H1 (cell line): ENCODE results near the gene SEMA6A. TPM values are rescaled to one million over a fixed set of nuclear protein-coding genes. Genes with fewer than 3 reads are reported as not detected.

Source experiments
- CTCF ChIA-PET: fragments of 300-600 bp; sonication (Branson Sonifier 250); formaldehyde crosslinking; loops from one replicate; lab custom pipeline; 2021; ENCODE audit not compliant: partially characterized antibody; lab: Charles Lee
- POLR2A ChIA-PET: fragments of 300-600 bp; sonication (Branson Sonifier 250); formaldehyde crosslinking; loops from one replicate; lab custom pipeline; 2021; ENCODE audit warnings: inconsistent platforms; ENCODE audit not compliant: partially characterized antibody; lab: Charles Lee
- DNase-seq, 2 experiments: peaks; one replicate each; pipeline versions ENCODE4 v3.0.0 to v3.0.0-alpha.2; 2010 to 2022; ENCODE audit warnings: low spot score in 2 of 2, low read depth in 1 of 2, mixed read lengths in 1 of 2
- FAIRE-seq: peaks from 2 replicates; lab custom pipeline; 2011; peaks lifted over from hg19 to GRCh38; lab: Jason Lieb, UNC
- H2AFZ ChIP-seq: 2 replicates; pipeline ENCODE4 v1.8.1; 2012; ENCODE audit warnings: low read length, inconsistent platforms
- H2AK5ac ChIP-seq: 2 replicates; pipeline ENCODE4 v1.6.1; 2013; ENCODE audit warnings: low read depth, low read length
- H2BK120ac ChIP-seq: replicated peaks from 2 replicates; pipeline ENCODE3; 2013; ENCODE audit warnings: low read depth, low read length, inconsistent platforms
- H2BK12ac ChIP-seq: 2 replicates; pipeline ENCODE4 v1.6.1; 2013; ENCODE audit warnings: low read depth, low read length
- H2BK15ac ChIP-seq: 2 replicates; pipeline ENCODE4 v1.6.1; 2013; ENCODE audit warnings: low read length
- H2BK20ac ChIP-seq: 2 replicates; pipeline ENCODE4 v1.6.1; 2013; ENCODE audit warnings: low read length
- H2BK5ac ChIP-seq: 2 replicates; pipeline ENCODE4 v1.6.1; 2013; ENCODE audit warnings: low read depth, low read length
- H3K14ac ChIP-seq: 2 replicates; pipeline ENCODE4 v1.6.1; 2013; ENCODE audit warnings: inconsistent platforms; ENCODE audit not compliant: insufficient read length
- H3K18ac ChIP-seq: 2 replicates; pipeline ENCODE4 v1.6.1; 2013; ENCODE audit warnings: low read length; ENCODE audit errors: extremely low read depth
- H3K23ac ChIP-seq: 2 replicates; pipeline ENCODE4 v1.6.1; 2013; ENCODE audit warnings: inconsistent platforms; ENCODE audit not compliant: insufficient read length
- H3K23me2 ChIP-seq: 2 replicates; pipeline ENCODE4 v1.6.1; 2013; ENCODE audit warnings: low read depth, low read length
- H3K27ac ChIP-seq: 2 replicates; pipeline ENCODE4 v1.6.1; 2011; ENCODE audit warnings: low read depth, low read length, inconsistent platforms
- H3K27me3 ChIP-seq, 4 experiments: replicated peaks in 1 of 4; 1 replicate in 1 of 4; 2 replicates in 3 of 4; pipeline versions ENCODE4 v1.6.1 to v1.8.1; 2011 to 2013; ENCODE audit warnings: low read length in 3 of 4, mild to moderate bottlenecking in 3 of 4, inconsistent platforms in 2 of 4, mixed read lengths in 2 of 4, moderate library complexity in 1 of 4; ENCODE audit not compliant: control insufficient read depth in 3 of 4, insufficient read depth in 3 of 4; ENCODE audit errors: extremely low read depth in 1 of 4
- H3K36me3 ChIP-seq, 4 experiments: 2 replicates each; pipeline versions ENCODE4 v1.6.1 to v1.8.1; 2011 to 2013; ENCODE audit warnings: mild to moderate bottlenecking in 4 of 4, low read length in 3 of 4, moderate library complexity in 2 of 4, control low read depth in 1 of 4, inconsistent platforms in 1 of 4; ENCODE audit not compliant: insufficient read depth in 4 of 4, control insufficient read depth in 2 of 4
- H3K4ac ChIP-seq: replicated peaks from 2 replicates; pipeline ENCODE3; 2013; ENCODE audit warnings: low read length, low read depth, mixed read lengths, inconsistent platforms; ENCODE audit not compliant: insufficient read length
- H3K4me1 ChIP-seq, 4 experiments: replicated peaks in 1 of 4; 1 replicate in 1 of 4; 2 replicates in 3 of 4; pipeline versions ENCODE4 v1.6.1 to v1.8.1; 2011 to 2013; ENCODE audit warnings: low read length in 3 of 4, inconsistent platforms in 2 of 4, mixed read lengths in 1 of 4; ENCODE audit not compliant: insufficient read depth in 4 of 4, control insufficient read depth in 3 of 4
- H3K4me2 ChIP-seq, 2 experiments: 2 replicates each; pipeline versions ENCODE4 v1.6.1 to v1.8.1; 2011 to 2013; ENCODE audit warnings: low read depth in 2 of 2, low read length in 2 of 2, control low read depth in 1 of 2, inconsistent platforms in 1 of 2, mild to moderate bottlenecking in 1 of 2; ENCODE audit not compliant: insufficient read depth in 1 of 2
- H3K4me3 ChIP-seq, 4 experiments: fragments of 200-600, 300-600 bp in 1 of 4; sonication (generic), shearing (Covaris generic), sonication (Bioruptor Twin) in 1 of 4; 2 replicates each; pipeline versions ENCODE4 v1.5.1 to v1.8.1; 2011 to 2016; ENCODE audit warnings: low read length in 4 of 4, low read depth in 3 of 4, control low read depth in 2 of 4, inconsistent platforms in 2 of 4, mild to moderate bottlenecking in 2 of 4, mixed read lengths in 1 of 4, moderate library complexity in 1 of 4; ENCODE audit not compliant: insufficient read depth in 2 of 4; ENCODE audit errors: extremely low read depth in 1 of 4
- H3K56ac ChIP-seq: replicated peaks from 2 replicates; pipeline ENCODE3; 2013; ENCODE audit warnings: low read depth, mild to moderate bottlenecking, mixed read lengths, low read length, inconsistent platforms; ENCODE audit not compliant: insufficient read length
- H3K79me1 ChIP-seq: 2 replicates; pipeline ENCODE4 v1.6.1; 2013; ENCODE audit warnings: low read depth, low read length, control low read depth
- H3K79me2 ChIP-seq, 2 experiments: 2 replicates each; pipeline versions ENCODE4 v1.6.1 to v1.8.1; 2012 to 2013; ENCODE audit warnings: low read length in 2 of 2, mild to moderate bottlenecking in 2 of 2, inconsistent platforms in 1 of 2; ENCODE audit not compliant: insufficient read depth in 2 of 2, control insufficient read depth in 1 of 2
- H3K9ac ChIP-seq, 4 experiments: replicated peaks in 1 of 4; 1 replicate in 1 of 4; 2 replicates in 3 of 4; pipeline versions ENCODE4 v1.6.1 to v1.8.1; 2011 to 2013; ENCODE audit warnings: low read depth in 3 of 4, low read length in 3 of 4, control low read depth in 2 of 4, mild to moderate bottlenecking in 2 of 4, moderate library complexity in 2 of 4, inconsistent platforms in 1 of 4; ENCODE audit errors: extremely low read depth in 1 of 4
- H3K9me3 ChIP-seq, 2 experiments: 2 replicates each; pipeline versions ENCODE4 v1.6.1 to v1.8.1; 2012 to 2013; ENCODE audit warnings: mild to moderate bottlenecking in 2 of 2, moderate library complexity in 2 of 2, control low read depth in 1 of 2, inconsistent platforms in 1 of 2, low read depth in 1 of 2, low read length in 1 of 2, mixed read lengths in 1 of 2; ENCODE audit not compliant: insufficient read depth in 2 of 2
- H4K20me1 ChIP-seq, 2 experiments: replicated peaks in 1 of 2; 2 replicates each; pipeline versions ENCODE3 to v1.8.1; 2011 to 2013; ENCODE audit warnings: inconsistent platforms in 2 of 2, low read length in 2 of 2, mild to moderate bottlenecking in 1 of 2; ENCODE audit not compliant: insufficient read depth in 2 of 2, control insufficient read depth in 1 of 2
- H4K5ac ChIP-seq: 2 replicates; pipeline ENCODE4 v1.6.1; 2013; ENCODE audit warnings: low read length, low read depth, mixed read lengths, inconsistent platforms; ENCODE audit not compliant: insufficient read length
- H4K8ac ChIP-seq: 2 replicates; pipeline ENCODE4 v1.8.0; 2013; ENCODE audit warnings: mild to moderate bottlenecking, moderate library complexity, low read length, inconsistent platforms; ENCODE audit not compliant: insufficient read depth; ENCODE audit errors: extremely low read depth
- H4K91ac ChIP-seq: replicated peaks from 2 replicates; pipeline ENCODE3; 2013; ENCODE audit warnings: low read length, mixed read lengths, inconsistent platforms; ENCODE audit not compliant: insufficient read length
- ASH2L ChIP-seq: fragments of 200-600, 300-600 bp; sonication (generic); IDR thresholded peaks from one replicate; pipeline ENCODE4 v1.7.1; 2017; ENCODE audit warnings: low read length
- EGR1 ChIP-seq: IDR thresholded peaks from 2 replicates; pipeline ENCODE4 v1.6.1; 2011; ENCODE audit warnings: low read depth, low read length, borderline replicate concordance
- EZH2 ChIP-seq: fragments of 200-600 bp; sonication (generic); IDR thresholded peaks from 2 replicates; pipeline ENCODE4 v1.7.1; 2012; ENCODE audit warnings: low read depth, mild to moderate bottlenecking, moderate library complexity, low read length, inconsistent platforms; ENCODE audit not compliant: severe bottlenecking
- HDAC2 ChIP-seq, 2 experiments: fragments of 300-600 bp in 1 of 2; sonication (generic) in 1 of 2; IDR thresholded peaks; 2 replicates each; pipeline ENCODE4 v1.6.1; 2011 to 2012; ENCODE audit warnings: low read depth in 2 of 2, low read length in 2 of 2, mild to moderate bottlenecking in 2 of 2, moderate library complexity in 2 of 2, borderline replicate concordance in 1 of 2, inconsistent platforms in 1 of 2
- KDM1A ChIP-seq: fragments of 200-600, 300-600 bp; sonication (generic); IDR thresholded peaks from 2 replicates; pipeline ENCODE4 v1.7.1; 2016; ENCODE audit warnings: mild to moderate bottlenecking, low read length, borderline replicate concordance
- MAX ChIP-seq: IDR thresholded peaks from 2 replicates; pipeline ENCODE4 v1.6.1; 2012; ENCODE audit warnings: inconsistent platforms
- NANOG ChIP-seq: IDR thresholded peaks from 2 replicates; pipeline ENCODE4 v1.6.1; 2011; ENCODE audit warnings: low read length, low read depth, mild to moderate bottlenecking, inconsistent platforms; ENCODE audit not compliant: insufficient read depth, poor library complexity, severe bottlenecking
- POLR2A ChIP-seq, 2 experiments: IDR thresholded peaks; 1 replicate in 1 of 2; 2 replicates in 1 of 2; pipeline ENCODE4 v1.6.1; 2011; ENCODE audit warnings: low read depth in 2 of 2, low read length in 2 of 2, mild to moderate bottlenecking in 2 of 2; ENCODE audit errors: control extremely low read depth in 1 of 2
- SIX5 ChIP-seq: IDR thresholded peaks from 2 replicates; pipeline ENCODE4 v1.6.1; 2011; ENCODE audit warnings: mild to moderate bottlenecking, low read depth, low read length
- TEAD4 ChIP-seq: IDR thresholded peaks from 2 replicates; pipeline ENCODE4 v1.6.1; 2012; ENCODE audit warnings: low read depth, low read length, inconsistent platforms, mixed read lengths
- WGBS, 2 experiments: shearing (Covaris generic) in 1 of 2; methylation state at CpG; one replicate each; pipeline versions ENCODE4 v1.1.6 to v1.1.7; 2013 to 2015; ENCODE audit warnings: low lambda C conversion rate in 2 of 2, mixed read lengths in 2 of 2, inconsistent platforms in 1 of 2, low coverage in 1 of 2, missing lambda C conversion rate in 1 of 2; ENCODE audit not compliant: insufficient replicate concordance in 2 of 2, insufficient coverage in 1 of 2, insufficient read length in 1 of 2; ENCODE audit errors: extremely low coverage in 1 of 2, missing lambda C conversion rate in 1 of 2; 5-methylcytosine and 5-hydroxymethylcytosine counted together
- polyA plus RNA-seq, 7 experiments: library from polyadenylated mRNA; depleted of rRNA in 3 of 7; stranded (reverse) in 5 of 7; unstranded in 2 of 7; fragments of >200 nt in 5 of 7; fragments of 200-250 nt in 2 of 7; gene quantifications; 1 replicate in 5 of 7; 2 replicates in 1 of 7; 4 replicates in 1 of 7; pipeline versions ENCODE4 v1.2.1 to v1.2.3, GENCODE V29; 2011 to 2013; ENCODE audit warnings: missing spikeins in 2 of 7, mixed read lengths in 2 of 7
- total RNA-seq: library from RNA; stranded (reverse); fragmentation: NEBNext Ultra II Directional; extraction: Animal tissue kit (Norgen Biotek cat#: 25700); gene quantifications from 2 replicates; pipeline ENCODE4 v1.2.1, GENCODE V29; 2021
- TF ChIP-seq, protein P1 (sequence below): IDR thresholded peaks from 2 replicates; pipeline ENCODE4 v1.6.1; 2012; ENCODE audit warnings: inconsistent platforms

The SEMA6A gene
- total and polyA plus RNA-seq, 2 of the 8 experiments (the other 6 are each of a cell fraction or from before 2014, with no cell fraction given) = 78.3 to 277 TPM

DNA sequence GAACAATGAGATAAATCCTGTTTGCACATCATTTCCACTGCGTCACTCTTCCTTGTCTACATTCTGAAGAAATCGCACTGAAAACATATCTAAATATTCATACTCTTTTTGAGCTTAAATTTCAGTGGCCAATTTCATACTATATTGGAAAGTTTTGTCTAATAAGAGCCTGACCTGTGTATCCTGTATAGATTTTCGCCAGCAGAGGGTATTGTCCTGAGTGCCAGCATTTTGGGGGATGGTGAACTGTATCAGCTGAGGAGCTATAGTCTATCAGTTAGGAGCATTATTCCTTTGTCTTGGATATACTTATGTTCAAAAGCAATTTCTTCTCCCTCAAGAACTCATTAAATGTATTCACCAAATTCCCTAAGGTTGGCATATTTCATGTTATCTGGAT lies 102.3 kb downstream of the SEMA6A start:
- DNase-seq (no peak), FAIRE-seq (no peak)
- no peak overlapping the region for H2BK5ac ChIP-seq
- H3K36me3 ChIP-seq = peaks cover 22 to 99% (median 78%) of the 10 kb centered on the region in 4 experiments
- H4K8ac ChIP-seq = no peak overlapping the region
- no peak overlapping the region for H2AK5ac ChIP-seq
- H2AFZ ChIP-seq = no peak overlapping the region
- H3K56ac ChIP-seq = no peak overlapping the region
- no peak overlapping the region for H3K14ac ChIP-seq
- no peak overlapping the region for H2BK15ac ChIP-seq
- H3K4ac ChIP-seq = no peak overlapping the region
- H3K23me2 ChIP-seq = no peaks in the 10 kb centered on the region
- no peaks in the 10 kb centered on the region for H3K4me1 ChIP-seq
- CTCF ChIA-PET = no interaction called here
- no peak overlapping the region for H2BK120ac ChIP-seq
- no peak overlapping the region for H4K91ac ChIP-seq
- no peaks in the 10 kb centered on the region for H3K79me1 ChIP-seq
- H3K27me3 ChIP-seq = no peaks in the 10 kb centered on the region
- WGBS, 2 experiments = 87% methylated on average over 3 of the region's 3 CpGs; no CpG with 5 or more reads in 1 of the 2 experiments
- TF ChIP-seq POLR2A (IDR thresholded peaks at IDR 0.05; ENCODE audit: control extremely low read depth in 1 of 2, low read depth in 2 of 2, low read length in 2 of 2) = no peak
- TF ChIP-seq, protein P1, sequence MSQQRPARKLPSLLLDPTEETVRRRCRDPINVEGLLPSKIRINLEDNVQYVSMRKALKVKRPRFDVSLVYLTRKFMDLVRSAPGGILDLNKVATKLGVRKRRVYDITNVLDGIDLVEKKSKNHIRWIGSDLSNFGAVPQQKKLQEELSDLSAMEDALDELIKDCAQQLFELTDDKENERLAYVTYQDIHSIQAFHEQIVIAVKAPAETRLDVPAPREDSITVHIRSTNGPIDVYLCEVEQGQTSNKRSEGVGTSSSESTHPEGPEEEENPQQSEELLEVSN = no peak
- no peak for TF ChIP-seq MAX
- TF ChIP-seq SIX5 = no peak
- TF ChIP-seq EZH2 = no peak
- TF ChIP-seq ASH2L = no peak
- no peak for TF ChIP-seq EGR1
- no peak for TF ChIP-seq KDM1A
- TF ChIP-seq NANOG = no peak
- no peak for TF ChIP-seq HDAC2 (IDR thresholded peaks at IDR 0.05; ENCODE audit: borderline replicate concordance in 1 of 2, low read depth in 2 of 2, low read length in 2 of 2)
- no peak for TF ChIP-seq TEAD4
- TF ChIP-seq, all 59 proteins: peak for 0
- H3K4me3 ChIP-seq = no peak overlapping the region
- no peak overlapping the region for H3K23ac ChIP-seq
- no peak overlapping the region for H2BK12ac ChIP-seq
- no peaks in the 10 kb centered on the region for H3K79me2 ChIP-seq
- no peak overlapping the region for H3K27ac ChIP-seq
- H3K4me2 ChIP-seq = no peak overlapping the region
- POLR2A ChIA-PET = no interaction called here
- H4K20me1 ChIP-seq = no peaks in the 10 kb centered on the region
- no peak overlapping the region for H4K5ac ChIP-seq
- H3K9me3 ChIP-seq = no peaks in the 10 kb centered on the region
- no peak overlapping the region for H3K9ac ChIP-seq
- H2BK20ac ChIP-seq = no peak overlapping the region
- no peak overlapping the region for H3K18ac ChIP-seq
